HG03045 (cell line): ENCODE results near the gene SMARCB1.
A peak's percentile ranks its signal among the peaks of the same experiment; 100 is the strongest.
"Not testable (repeated sequence)": the region's sequence is repeated elsewhere in the genome, so short reads cannot be mapped to it uniquely, and the experiment has no call there.

Source experiments
- ATAC-seq: cut with Tn5 transposase; IDR thresholded peaks from one replicate; pipeline ENCODE4 v1.9.1; 2021; ENCODE audit warnings: mild to moderate bottlenecking, moderate library complexity; ENCODE audit not compliant: unreplicated experiment

Gene SMARCB1

DNA sequence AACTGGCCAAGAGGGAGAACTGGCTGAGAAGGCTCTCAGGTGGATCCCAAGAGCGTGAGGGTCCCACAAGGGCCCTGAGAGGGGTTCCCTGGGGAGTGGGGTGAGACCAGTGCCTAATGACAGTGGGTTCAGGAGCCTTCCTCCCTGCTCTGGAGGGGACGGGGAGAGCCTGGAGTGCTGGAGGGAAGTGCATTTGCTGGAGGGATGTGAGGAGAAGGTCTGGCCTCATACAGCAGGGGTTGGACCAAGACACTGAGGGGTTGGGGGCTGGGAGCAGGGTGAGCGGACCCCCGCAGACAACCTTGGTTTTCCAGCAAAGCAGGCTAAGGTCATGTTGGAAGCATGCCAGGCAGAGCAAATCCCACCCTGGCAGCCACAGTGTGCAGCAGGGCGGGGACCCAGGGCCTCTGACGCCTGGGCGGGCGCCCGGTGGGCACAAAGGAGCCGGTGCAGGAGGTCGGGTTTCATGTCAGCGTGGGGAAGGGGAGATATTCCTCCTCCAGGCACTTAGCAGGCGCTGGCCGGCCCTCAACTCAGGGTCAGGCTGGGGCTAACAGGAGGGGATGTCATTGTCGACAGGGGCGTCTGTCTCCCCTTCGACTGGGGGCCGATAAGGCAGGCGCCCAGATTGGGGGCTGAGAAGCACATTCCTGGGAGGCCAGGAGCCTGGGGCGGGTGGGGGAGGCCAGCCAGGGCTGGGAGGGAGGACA lies 55.1 kb downstream of the SMARCB1 start:
- no peak for ATAC-seq

DNA sequence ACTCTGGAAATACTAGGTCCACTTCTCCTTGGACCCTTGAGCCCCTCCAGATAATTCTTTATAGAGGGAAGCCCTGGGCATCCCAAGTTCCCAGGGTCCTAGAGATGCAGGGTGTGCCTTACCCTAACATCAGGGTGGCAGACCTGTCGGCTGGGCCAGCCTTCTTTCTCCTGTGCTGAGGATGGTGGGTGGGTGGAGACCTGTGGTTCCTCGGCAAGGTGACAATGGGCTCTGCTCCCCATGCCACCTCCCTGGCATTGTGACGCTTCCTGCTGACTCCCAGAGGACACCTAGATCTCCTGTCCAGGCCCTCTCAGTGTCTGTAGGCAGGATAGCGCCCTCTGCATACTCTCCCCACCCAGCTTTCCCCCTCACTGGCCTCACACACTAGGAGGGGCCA lies 55.8 kb downstream of the SMARCB1 start:
- ATAC-seq = no peak

GRCh38 chr22:23844739-23845202 lies 58.0 kb downstream of the SMARCB1 start:
- ATAC-seq = no peak

DNA sequence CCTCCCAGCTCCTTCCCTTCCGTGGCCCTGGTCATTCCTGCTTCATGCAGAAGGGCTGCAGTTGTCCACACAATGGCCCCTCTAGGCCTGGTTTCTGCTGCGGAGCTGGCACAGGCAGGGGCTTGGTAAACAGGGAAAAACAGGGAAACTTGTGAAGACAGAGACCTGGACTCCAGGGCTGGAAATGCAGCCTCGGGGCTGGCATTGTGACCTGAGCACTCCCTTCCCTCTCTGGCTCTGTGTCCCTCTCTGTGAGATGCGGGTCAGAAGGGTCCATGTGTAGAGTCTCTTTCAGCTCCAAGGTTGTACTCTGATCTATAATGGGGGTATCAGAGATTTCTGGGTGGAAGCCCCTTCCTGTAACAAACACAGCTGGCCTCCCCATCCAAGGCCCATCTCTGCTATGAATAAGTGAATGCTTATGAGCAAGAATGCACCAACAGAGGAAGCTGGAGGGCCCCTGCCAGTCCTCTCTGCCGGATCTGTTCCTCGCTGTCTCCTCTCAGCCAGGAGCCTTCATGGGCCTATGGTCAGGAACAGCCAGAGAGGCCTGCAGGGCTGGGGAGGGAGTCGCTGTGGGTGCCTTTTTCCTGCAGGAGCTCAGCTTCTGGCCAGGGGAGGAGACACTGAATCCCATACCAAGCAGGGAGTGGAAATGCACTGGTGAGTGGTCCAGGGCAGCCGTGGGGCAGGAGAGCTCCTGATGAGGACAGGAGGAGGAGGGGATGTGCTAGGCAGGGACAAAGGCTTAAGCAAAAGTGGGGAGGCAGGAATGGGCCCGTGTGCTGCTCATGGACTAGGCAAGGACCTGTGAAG lies 58.7 kb downstream of the SMARCB1 start:
- no peak for ATAC-seq

GRCh38 chr22:23846081-23846469 lies 59.3 kb downstream of the SMARCB1 start:
- ATAC-seq = no peak

GRCh38 chr22:23847310-23847920 lies 60.6 kb downstream of the SMARCB1 start:
- ATAC-seq = no peak

GRCh38 chr22:23847991-23848864 lies 61.5 kb downstream of the SMARCB1 start:
- ATAC-seq = no peak

- peak; percentile 44 for ATAC-seq
Measured at GRCh38 chr22:23849009-23850006, 62.5 kb downstream of the SMARCB1 start.

GRCh38 chr22:23850136-23850611 lies 63.4 kb downstream of the SMARCB1 start:
- ATAC-seq = no peak

GRCh38 chr22:23856721-23857605 lies 70.2 kb downstream of the SMARCB1 start:
- ATAC-seq = peak; percentile 38

- ATAC-seq = peak; percentile 92
Measured at GRCh38 chr22:23857606-23858483, 71.1 kb downstream of the SMARCB1 start, which contains the start of gene SLC2A11. TSS of gene SLC2A11 (plus strand) at chr22:23857875. CDS start at chr22:23858000, 125 bp downstream.

GRCh38 chr22:23858484-23858815 lies 71.7 kb downstream of the SMARCB1 start:
- ATAC-seq = no peak

GRCh38 chr22:23859201-23859600 lies 72.4 kb downstream of the SMARCB1 start:
- no peak for ATAC-seq

DNA sequence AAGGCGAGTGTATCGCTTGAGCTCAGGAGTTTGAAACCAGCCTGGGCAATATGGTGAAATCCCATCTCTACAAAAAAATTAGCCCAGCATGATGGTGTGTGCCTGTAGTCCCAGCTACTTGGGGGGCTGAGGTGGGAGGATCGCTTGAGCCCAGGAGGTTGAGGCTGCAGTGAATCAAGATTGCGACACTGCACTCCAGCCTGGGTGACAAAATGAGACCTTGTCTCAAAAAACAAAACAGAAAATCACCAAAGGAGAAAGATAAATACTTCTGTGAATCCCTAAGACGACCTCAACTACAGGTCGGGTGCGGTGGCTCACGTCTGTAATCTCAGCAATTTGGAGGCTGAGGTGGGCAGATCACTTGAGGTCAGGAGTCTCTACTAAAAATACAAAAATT lies 73.4 kb downstream of the SMARCB1 start:
- ATAC-seq = not testable (repeated sequence)

DNA sequence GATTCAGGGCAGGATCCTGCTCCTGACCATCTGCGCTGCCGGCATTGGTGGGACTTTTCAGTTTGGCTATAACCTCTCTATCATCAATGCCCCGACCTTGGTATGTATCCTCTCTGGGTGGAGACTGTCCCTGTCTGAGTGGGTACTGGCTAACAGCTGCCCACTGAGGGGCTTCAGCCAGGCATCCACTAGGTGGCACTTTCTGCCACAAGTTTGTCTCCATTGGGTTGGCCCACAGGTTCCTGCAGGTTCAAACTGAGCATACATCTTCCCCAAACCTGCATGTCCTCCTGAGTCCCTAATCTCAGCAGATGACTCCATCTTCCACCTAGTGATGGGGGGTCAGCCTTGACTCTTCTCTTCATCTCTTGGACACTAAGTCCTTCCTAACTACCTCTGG lies 75.3 kb downstream of the SMARCB1 start:
- ATAC-seq = no peak

DNA sequence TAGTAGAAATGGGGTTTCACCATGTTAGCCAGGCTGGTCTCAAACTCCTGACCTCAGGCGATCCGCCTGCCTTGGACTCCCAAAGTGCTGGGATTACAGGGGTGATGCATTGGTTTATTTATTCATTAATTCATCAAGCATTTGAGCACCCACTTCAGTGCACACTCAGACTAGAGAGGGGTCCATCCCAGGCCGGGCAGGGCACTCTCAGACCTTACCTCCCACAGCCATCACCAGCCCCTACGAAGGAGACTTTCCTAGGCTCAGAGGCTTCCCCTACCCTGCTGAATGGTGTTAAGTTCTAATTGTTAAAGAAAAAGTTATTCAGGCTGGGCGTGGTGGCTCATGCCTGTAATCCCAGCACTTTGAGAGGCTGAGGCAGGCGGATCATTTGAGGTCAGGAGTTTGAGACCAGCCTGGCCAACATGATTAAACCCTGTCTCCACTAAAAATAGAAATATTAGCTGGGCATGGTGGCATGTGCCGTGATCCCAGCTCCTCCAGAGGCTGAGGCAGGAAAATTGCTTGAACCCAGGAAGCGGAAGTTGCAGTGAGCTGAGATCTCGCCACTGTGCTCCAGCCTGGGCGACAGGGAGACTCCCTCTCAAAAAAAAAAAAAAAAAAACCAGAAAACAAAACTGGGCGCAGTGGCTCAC lies 77.9 kb downstream of the SMARCB1 start:
- ATAC-seq = not testable (repeated sequence)

- ATAC-seq = no peak
Measured at GRCh38 chr22:23868580-23868979, 81.8 kb downstream of the SMARCB1 start.
